Measurements from ENCODE around the gene MAGI1. TPM values are rescaled to one million over a fixed set of nuclear protein-coding genes. Genes with fewer than 3 reads are reported as not detected.

Gene MAGI1
- total RNA-seq, 2 donors from 2014 or later: 38.6 to 45.1 TPM

DNA sequence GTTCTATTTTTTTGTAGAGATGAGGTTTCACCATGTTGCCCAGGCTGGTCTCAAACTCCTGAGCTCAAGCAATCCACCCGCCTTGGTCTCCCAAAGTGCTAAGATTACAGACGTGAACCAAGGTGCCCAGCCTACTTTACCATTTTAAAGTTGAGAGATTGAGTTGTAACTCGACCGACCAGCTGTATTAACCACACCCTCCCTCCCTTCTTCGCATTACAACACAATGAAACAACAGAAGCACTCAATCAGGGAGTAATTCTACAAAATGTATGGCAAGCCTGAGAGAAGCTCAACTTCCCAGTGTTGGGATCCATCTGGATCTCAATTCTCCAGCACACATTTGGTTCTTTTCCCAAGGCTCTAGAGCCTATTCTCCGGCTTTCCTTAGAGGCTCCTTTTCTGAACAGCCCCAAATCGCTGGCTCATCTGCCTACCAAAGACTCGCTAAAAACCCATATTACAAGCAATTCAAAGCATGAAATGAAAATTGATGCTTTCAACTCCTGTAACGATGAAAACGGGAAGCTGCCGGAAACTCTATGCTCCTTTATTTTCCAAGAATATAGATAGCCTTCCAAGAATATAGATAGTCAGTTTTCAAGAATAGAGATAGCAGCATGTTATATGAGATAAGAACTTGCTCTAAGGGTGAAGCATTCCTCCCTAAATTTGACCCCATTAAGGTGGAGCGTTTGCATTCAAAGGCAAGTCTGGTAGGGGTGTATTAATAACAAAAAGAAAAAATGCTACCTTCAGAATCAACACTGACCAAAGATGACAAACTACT lies 450.9 kb downstream of the MAGI1 start:
- TF ChIP-seq, protein P1, sequence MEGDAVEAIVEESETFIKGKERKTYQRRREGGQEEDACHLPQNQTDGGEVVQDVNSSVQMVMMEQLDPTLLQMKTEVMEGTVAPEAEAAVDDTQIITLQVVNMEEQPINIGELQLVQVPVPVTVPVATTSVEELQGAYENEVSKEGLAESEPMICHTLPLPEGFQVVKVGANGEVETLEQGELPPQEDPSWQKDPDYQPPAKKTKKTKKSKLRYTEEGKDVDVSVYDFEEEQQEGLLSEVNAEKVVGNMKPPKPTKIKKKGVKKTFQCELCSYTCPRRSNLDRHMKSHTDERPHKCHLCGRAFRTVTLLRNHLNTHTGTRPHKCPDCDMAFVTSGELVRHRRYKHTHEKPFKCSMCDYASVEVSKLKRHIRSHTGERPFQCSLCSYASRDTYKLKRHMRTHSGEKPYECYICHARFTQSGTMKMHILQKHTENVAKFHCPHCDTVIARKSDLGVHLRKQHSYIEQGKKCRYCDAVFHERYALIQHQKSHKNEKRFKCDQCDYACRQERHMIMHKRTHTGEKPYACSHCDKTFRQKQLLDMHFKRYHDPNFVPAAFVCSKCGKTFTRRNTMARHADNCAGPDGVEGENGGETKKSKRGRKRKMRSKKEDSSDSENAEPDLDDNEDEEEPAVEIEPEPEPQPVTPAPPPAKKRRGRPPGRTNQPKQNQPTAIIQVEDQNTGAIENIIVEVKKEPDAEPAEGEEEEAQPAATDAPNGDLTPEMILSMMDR (conservative IDR thresholded peaks at IDR 0.05): no peak
- Histone ChIP-seq H3K9ac (ENCODE audit: extremely low read depth, low read length, poor library complexity, severe bottlenecking) (no peak overlapping the region), H3K4me1 (ENCODE audit: control insufficient read depth, insufficient read depth, low read length) (no peaks in the 10 kb centered on the region), H3K4me3 (ENCODE audit: low read length) (no peak overlapping the region), H3K27ac (ENCODE audit: low read depth, low read length) (no peak overlapping the region), H3K36me3 (ENCODE audit: control insufficient read depth, insufficient read depth, low read length) (no peaks in the 10 kb centered on the region), H3K27me3 (ENCODE audit: control insufficient read depth, insufficient read depth, low read length, poor library complexity, severe bottlenecking) (no peaks in the 10 kb centered on the region), H3K9me3 (ENCODE audit: control insufficient read depth, low read length) (no peaks in the 10 kb centered on the region)
- H3K27me3 Mint-ChIP-seq (ENCODE audit: insufficient read depth): no peaks in the 10 kb centered on the region
- H3K4me3 Mint-ChIP-seq: no peak overlapping the region
- no peak for DNase-seq
- no peaks in the 10 kb centered on the region for H3K36me3 Mint-ChIP-seq (ENCODE audit: low read depth)
- no peaks in the 10 kb centered on the region for H3K4me1 Mint-ChIP-seq
- H3K9me3 Mint-ChIP-seq: no peaks in the 10 kb centered on the region
- H3K27ac Mint-ChIP-seq: no peak overlapping the region
- 74 to 92% methylated on average over 3 to 11 of the region's 12 CpGs for WGBS, 2 experiments (ENCODE audit: insufficient coverage in 1 of 2, insufficient read length in 1 of 2)

- Mint-ChIP-seq H3K36me3 (ENCODE audit: low read depth) (no peaks in the 10 kb centered on the region), H3K27ac (no peak overlapping the region), H3K4me1 (peaks cover 3% of the 10 kb centered on the region), H3K4me3 (no peak overlapping the region), H3K27me3 (ENCODE audit: insufficient read depth) (no peaks in the 10 kb centered on the region), H3K9me3 (no peaks in the 10 kb centered on the region)
- no peak for DNase-seq
- Histone ChIP-seq H3K4me3 (ENCODE audit: low read length) (no peak overlapping the region), H3K9ac (ENCODE audit: extremely low read depth, low read length, poor library complexity, severe bottlenecking) (no peak overlapping the region), H3K27ac (ENCODE audit: low read depth, low read length) (no peak overlapping the region), H3K27me3 (ENCODE audit: control insufficient read depth, insufficient read depth, low read length, poor library complexity, severe bottlenecking) (no peaks in the 10 kb centered on the region), H3K9me3 (ENCODE audit: control insufficient read depth, low read length) (no peaks in the 10 kb centered on the region), H3K36me3 (ENCODE audit: control insufficient read depth, insufficient read depth, low read length) (no peaks in the 10 kb centered on the region), H3K4me1 (ENCODE audit: control insufficient read depth, insufficient read depth, low read length) (no peaks in the 10 kb centered on the region)
- WGBS, 2 experiments (ENCODE audit: insufficient coverage in 1 of 2, insufficient read length in 1 of 2): 100% methylated on average over 1 to 2 of the region's 2 CpGs
- TF ChIP-seq, protein P1 (conservative IDR thresholded peaks at IDR 0.05): no peak
Observed at GRCh38 chr3:65584913-65585312, 453.8 kb downstream of the MAGI1 start.

GRCh38 chr3:65584002-65584401 lies 454.7 kb downstream of the MAGI1 start:
- Mint-ChIP-seq H3K36me3 (ENCODE audit: low read depth) (no peaks in the 10 kb centered on the region), H3K27ac (no peak overlapping the region), H3K9me3 (no peaks in the 10 kb centered on the region), H3K4me1 (peaks cover 3% of the 10 kb centered on the region), H3K27me3 (ENCODE audit: insufficient read depth) (no peaks in the 10 kb centered on the region), H3K4me3 (no peak overlapping the region)
- Histone ChIP-seq H3K4me3 (ENCODE audit: low read length) (no peak overlapping the region), H3K36me3 (ENCODE audit: control insufficient read depth, insufficient read depth, low read length) (no peaks in the 10 kb centered on the region), H3K9me3 (ENCODE audit: control insufficient read depth, low read length) (no peaks in the 10 kb centered on the region), H3K9ac (ENCODE audit: extremely low read depth, low read length, poor library complexity, severe bottlenecking) (no peak overlapping the region), H3K27me3 (ENCODE audit: control insufficient read depth, insufficient read depth, low read length, poor library complexity, severe bottlenecking) (no peaks in the 10 kb centered on the region), H3K4me1 (ENCODE audit: control insufficient read depth, insufficient read depth, low read length) (no peaks in the 10 kb centered on the region), H3K27ac (ENCODE audit: low read depth, low read length) (no peak overlapping the region)
- TF ChIP-seq, protein P1 (conservative IDR thresholded peaks at IDR 0.05): no peak
- DNase-seq: no peak
